Measurements from ENCODE around the gene JAK1.

Gene JAK1

GRCh38 chr1:64836802-64837201, 129.5 kb downstream of the JAK1 start:
- Histone ChIP-seq H3K4me3 (ENCODE audit: insufficient read length, low read depth) (no peak overlapping the region), H3K36me3 (ENCODE audit: insufficient read depth, insufficient read length, low read length) (peaks cover 89% of the 10 kb centered on the region), H3K4me1 (ENCODE audit: insufficient read depth, insufficient read length) (peaks cover 6% of the 10 kb centered on the region), H3K9me3 (ENCODE audit: insufficient read depth, low read length) (no peaks in the 10 kb centered on the region), H3K9ac (ENCODE audit: insufficient read length, low read depth) (no peak overlapping the region), H3K27me3 (ENCODE audit: insufficient read depth, insufficient read length) (no peaks in the 10 kb centered on the region)
- TF ChIP-seq ZNF274 (IDR thresholded peaks at IDR 0.05; ENCODE audit: low read depth, low read length) = no peak
- no peak for TF ChIP-seq YY1 (IDR thresholded peaks at IDR 0.05; ENCODE audit: insufficient read depth, insufficient read length)
- TF ChIP-seq SUZ12 (IDR thresholded peaks at IDR 0.05; ENCODE audit: extremely low read depth, insufficient read depth, insufficient read length) = no peak
- DNase-seq (ENCODE audit: low read depth, low spot score) = no peak

GRCh38 chr1:64834734-64835133, 131.6 kb downstream of the JAK1 start:
- no peak for DNase-seq (ENCODE audit: low read depth, low spot score)
- Histone ChIP-seq H3K9ac (ENCODE audit: insufficient read length, low read depth) (no peak overlapping the region), H3K36me3 (ENCODE audit: insufficient read depth, insufficient read length, low read length) (peaks cover 78% of the 10 kb centered on the region), H3K27me3 (ENCODE audit: insufficient read depth, insufficient read length) (no peaks in the 10 kb centered on the region), H3K9me3 (ENCODE audit: insufficient read depth, low read length) (no peaks in the 10 kb centered on the region), H3K4me3 (ENCODE audit: insufficient read length, low read depth) (no peak overlapping the region), H3K4me1 (ENCODE audit: insufficient read depth, insufficient read length) (peaks cover 6% of the 10 kb centered on the region)
- TF ChIP-seq SUZ12 (IDR thresholded peaks at IDR 0.05; ENCODE audit: extremely low read depth, insufficient read depth, insufficient read length) = no peak
- no peak for TF ChIP-seq ZNF274 (IDR thresholded peaks at IDR 0.05; ENCODE audit: low read depth, low read length)
- TF ChIP-seq YY1 (IDR thresholded peaks at IDR 0.05; ENCODE audit: insufficient read depth, insufficient read length) = no peak

- H3K9me3 ChIP-seq (ENCODE audit: insufficient read depth, low read length) = no peaks in the 10 kb centered on the region
- no peak overlapping the region for H3K4me3 ChIP-seq (ENCODE audit: insufficient read length, low read depth)
- H3K9ac ChIP-seq (ENCODE audit: insufficient read length, low read depth) = no peak overlapping the region
- peaks cover 8% of the 10 kb centered on the region for H3K4me1 ChIP-seq (ENCODE audit: insufficient read depth, insufficient read length)
- no peaks in the 10 kb centered on the region for H3K27me3 ChIP-seq (ENCODE audit: insufficient read depth, insufficient read length)
- DNase-seq (ENCODE audit: low read depth, low spot score) = no peak
- H3K36me3 ChIP-seq (ENCODE audit: insufficient read depth, insufficient read length, low read length) = peaks cover 35% of the 10 kb centered on the region
- TF ChIP-seq YY1 (IDR thresholded peaks at IDR 0.05; ENCODE audit: insufficient read depth, insufficient read length) = no peak
- no peak for TF ChIP-seq ZNF274 (IDR thresholded peaks at IDR 0.05; ENCODE audit: low read depth, low read length)
- no peak for TF ChIP-seq SUZ12 (IDR thresholded peaks at IDR 0.05; ENCODE audit: extremely low read depth, insufficient read depth, insufficient read length)
These were observed 136.2 kb downstream of the JAK1 start for GRCh38 chr1:64830030-64830651.

GRCh38 chr1:64829411-64830029, 136.8 kb downstream of the JAK1 start:
- no peak for DNase-seq (ENCODE audit: low read depth, low spot score)
- TF ChIP-seq ZNF274 (IDR thresholded peaks at IDR 0.05; ENCODE audit: low read depth, low read length) (no peak), SUZ12 (IDR thresholded peaks at IDR 0.05; ENCODE audit: extremely low read depth, insufficient read depth, insufficient read length) (no peak), YY1 (IDR thresholded peaks at IDR 0.05; ENCODE audit: insufficient read depth, insufficient read length) (no peak)
- Histone ChIP-seq H3K9me3 (ENCODE audit: insufficient read depth, low read length) (no peaks in the 10 kb centered on the region), H3K36me3 (ENCODE audit: insufficient read depth, insufficient read length, low read length) (peaks cover 29% of the 10 kb centered on the region), H3K27me3 (ENCODE audit: insufficient read depth, insufficient read length) (no peaks in the 10 kb centered on the region), H3K9ac (ENCODE audit: insufficient read length, low read depth) (no peak overlapping the region), H3K4me3 (ENCODE audit: insufficient read length, low read depth) (no peak overlapping the region), H3K4me1 (ENCODE audit: insufficient read depth, insufficient read length) (peaks cover 8% of the 10 kb centered on the region)

- Histone ChIP-seq H3K9me3 (ENCODE audit: insufficient read depth, low read length) (no peaks in the 10 kb centered on the region), H3K36me3 (ENCODE audit: insufficient read depth, insufficient read length, low read length) (peaks cover 22% of the 10 kb centered on the region), H3K9ac (ENCODE audit: insufficient read length, low read depth) (no peak overlapping the region), H3K4me1 (ENCODE audit: insufficient read depth, insufficient read length) (peaks cover 8% of the 10 kb centered on the region), H3K27me3 (ENCODE audit: insufficient read depth, insufficient read length) (no peaks in the 10 kb centered on the region), H3K4me3 (ENCODE audit: insufficient read length, low read depth) (no peak overlapping the region)
- no peak for DNase-seq (ENCODE audit: low read depth, low spot score)
- no peak for TF ChIP-seq YY1 (IDR thresholded peaks at IDR 0.05; ENCODE audit: insufficient read depth, insufficient read length)
- TF ChIP-seq ZNF274 (IDR thresholded peaks at IDR 0.05; ENCODE audit: low read depth, low read length) = no peak
- no peak for TF ChIP-seq SUZ12 (IDR thresholded peaks at IDR 0.05; ENCODE audit: extremely low read depth, insufficient read depth, insufficient read length)
These were observed 137.5 kb downstream of the JAK1 start for GRCh38 chr1:64828829-64829228.

- H3K36me3 ChIP-seq (ENCODE audit: insufficient read depth, insufficient read length, low read length) = peaks cover 9% of the 10 kb centered on the region
- no peak for TF ChIP-seq YY1 (IDR thresholded peaks at IDR 0.05; ENCODE audit: insufficient read depth, insufficient read length)
- no peak for TF ChIP-seq SUZ12 (IDR thresholded peaks at IDR 0.05; ENCODE audit: extremely low read depth, insufficient read depth, insufficient read length)
- no peak for TF ChIP-seq ZNF274 (IDR thresholded peaks at IDR 0.05; ENCODE audit: low read depth, low read length)
- H3K9ac ChIP-seq (ENCODE audit: insufficient read length, low read depth) = no peak overlapping the region
- no peaks in the 10 kb centered on the region for H3K27me3 ChIP-seq (ENCODE audit: insufficient read depth, insufficient read length)
- no peak overlapping the region for H3K4me3 ChIP-seq (ENCODE audit: insufficient read length, low read depth)
- no peaks in the 10 kb centered on the region for H3K9me3 ChIP-seq (ENCODE audit: insufficient read depth, low read length)
- peaks cover 8% of the 10 kb centered on the region for H3K4me1 ChIP-seq (ENCODE audit: insufficient read depth, insufficient read length)
- no peak for DNase-seq (ENCODE audit: low read depth, low spot score)
These were observed 139.4 kb downstream of the JAK1 start for GRCh38 chr1:64826991-64827390.

- H3K4me3 ChIP-seq (ENCODE audit: insufficient read length, low read depth) = no peak overlapping the region
- no peak for TF ChIP-seq ZNF274 (IDR thresholded peaks at IDR 0.05; ENCODE audit: low read depth, low read length)
- no peak for TF ChIP-seq YY1 (IDR thresholded peaks at IDR 0.05; ENCODE audit: insufficient read depth, insufficient read length)
- no peak for TF ChIP-seq SUZ12 (IDR thresholded peaks at IDR 0.05; ENCODE audit: extremely low read depth, insufficient read depth, insufficient read length)
- H3K9me3 ChIP-seq (ENCODE audit: insufficient read depth, low read length) = no peaks in the 10 kb centered on the region
- DNase-seq (ENCODE audit: low read depth, low spot score) = peak; percentile 79
- H3K4me1 ChIP-seq (ENCODE audit: insufficient read depth, insufficient read length) = no peaks in the 10 kb centered on the region
- H3K9ac ChIP-seq (ENCODE audit: insufficient read length, low read depth) = no peak overlapping the region
- peaks cover 2% of the 10 kb centered on the region for H3K36me3 ChIP-seq (ENCODE audit: insufficient read depth, insufficient read length, low read length)
- H3K27me3 ChIP-seq (ENCODE audit: insufficient read depth, insufficient read length) = no peaks in the 10 kb centered on the region
These were observed 142.5 kb downstream of the JAK1 start for GRCh38 chr1:64823691-64824476.

Measured in NT2/D1 (cell line).